ENCODE data around the gene MAP1S. TPM values are rescaled to one million over a fixed set of nuclear protein-coding genes. Genes with fewer than 3 reads are reported as not detected.
"Not testable (repeated sequence)": the region's sequence is repeated elsewhere in the genome, so short reads cannot be mapped to it uniquely, and the experiment has no call there.

Gene MAP1S
- total RNA-seq, 1 donor from 2014 or later: 71.4 TPM

DNA sequence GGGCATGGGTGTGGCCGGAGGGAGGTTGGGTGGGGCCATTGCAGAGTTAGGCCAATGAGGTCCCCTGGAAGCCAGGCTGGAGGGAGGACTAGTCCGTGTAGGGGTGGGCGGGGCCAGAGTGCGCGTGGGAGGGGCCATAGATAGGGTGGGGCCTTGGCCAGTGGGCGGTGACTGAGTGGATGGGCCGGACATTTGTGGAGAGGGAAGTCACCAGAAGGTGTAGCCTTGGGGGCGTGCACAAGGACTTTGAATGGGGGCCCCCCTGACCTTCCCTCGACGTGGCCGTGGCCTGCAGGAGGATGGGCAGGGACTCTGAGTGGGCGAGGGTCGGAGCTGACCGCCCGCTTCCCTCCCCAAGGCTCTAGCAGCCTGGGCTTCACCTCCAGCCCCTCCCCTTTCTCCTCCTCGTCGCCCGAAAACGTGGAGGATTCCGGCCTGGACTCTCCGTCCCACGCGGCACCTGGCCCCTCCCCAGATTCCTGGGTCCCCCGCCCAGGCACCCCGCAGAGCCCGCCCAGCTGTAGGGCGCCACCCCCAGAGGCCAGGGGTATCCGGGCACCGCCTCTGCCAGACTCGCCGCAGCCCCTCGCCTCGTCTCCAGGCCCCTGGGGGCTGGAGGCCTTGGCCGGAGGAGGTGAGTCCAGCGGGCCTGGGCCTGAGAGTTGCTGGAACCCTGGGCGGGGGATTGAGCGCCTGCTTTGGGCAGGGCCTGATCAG is 59.1 kb downstream of the MAP1S start:
- intact Hi-C loops (cut with DNase I): loop anchor here (10.0 kb wide), 1 partner anchor 74 kb away; no protein-coding TSS in a partner anchor
- no peak for TF ChIP-seq CTCF (IDR thresholded peaks at IDR 0.05)
- H3K27me3 ChIP-seq: peaks cover 14% of the 10 kb centered on the region
- ATAC-seq: peak; percentile 80
- no peak overlapping the region for H3K4me3 ChIP-seq
- DNase-seq: peak; percentile 90
- H3K4me1 ChIP-seq: peaks cover 5% of the 10 kb centered on the region
- no peaks in the 10 kb centered on the region for H3K36me3 ChIP-seq
- no peaks in the 10 kb centered on the region for H3K9me3 ChIP-seq
- no peak overlapping the region for H3K27ac ChIP-seq

DNA sequence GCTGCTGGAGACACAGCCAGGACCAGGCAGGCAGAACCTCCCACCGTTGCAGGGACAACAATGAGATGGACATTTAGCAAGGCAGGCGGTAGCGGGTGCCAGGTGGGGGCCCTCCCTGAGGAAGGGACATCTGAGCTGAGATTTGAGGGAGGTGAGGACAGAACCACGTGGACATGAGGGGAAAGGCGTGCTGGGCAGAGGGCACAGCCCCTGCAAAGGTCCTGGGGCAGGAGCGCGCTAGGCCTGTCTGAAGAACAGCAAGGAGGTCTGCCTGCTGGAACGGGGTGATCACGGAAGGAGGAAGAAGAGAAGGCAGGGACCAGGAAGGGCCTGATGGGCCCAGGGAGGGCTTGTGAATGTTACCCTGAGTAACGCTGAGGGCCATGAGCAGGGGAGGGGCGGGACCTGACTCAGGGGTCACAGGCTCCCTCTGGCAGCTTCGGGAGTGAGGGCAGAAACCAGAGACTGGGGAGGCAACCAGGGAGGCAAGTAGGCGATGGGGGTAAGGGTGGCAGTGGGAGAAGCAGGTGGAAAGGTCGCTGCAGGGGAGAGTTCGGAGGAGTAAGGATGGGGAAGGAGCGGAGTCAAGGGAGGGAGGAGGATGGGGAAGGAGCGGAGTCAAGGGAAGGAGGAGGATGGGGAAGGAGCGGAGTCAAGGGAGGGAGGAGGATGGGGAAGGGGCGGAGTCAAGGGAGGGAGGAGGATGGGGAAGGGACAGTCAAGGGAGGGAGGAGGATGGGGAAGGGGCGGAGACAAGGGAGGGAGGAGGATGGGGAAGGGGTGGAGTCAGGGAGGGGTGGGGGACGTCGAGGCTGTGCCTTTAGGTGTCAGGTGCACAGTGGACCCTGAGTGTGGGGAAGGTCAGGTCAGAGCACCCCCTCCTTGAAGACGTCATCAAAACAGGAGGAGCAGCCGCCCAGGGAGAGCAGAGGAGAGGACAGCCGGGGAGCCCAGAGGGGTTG is 60.0 kb downstream of the MAP1S start:
- H3K4me3 ChIP-seq: no peak overlapping the region
- no peak for DNase-seq
- TF ChIP-seq CTCF (IDR thresholded peaks at IDR 0.05): no peak
- no peaks in the 10 kb centered on the region for H3K9me3 ChIP-seq
- intact Hi-C loops (cut with DNase I): loop anchor here (10.0 kb wide), 1 partner anchor 74 kb away; no protein-coding TSS in a partner anchor
- H3K36me3 ChIP-seq: no peaks in the 10 kb centered on the region
- no peak overlapping the region for H3K27ac ChIP-seq
- ATAC-seq: peak; percentile 21
- peaks cover 5% of the 10 kb centered on the region for H3K4me1 ChIP-seq
- peaks cover 14% of the 10 kb centered on the region for H3K27me3 ChIP-seq

GRCh38 chr19:17780781-17781180 is 61.5 kb downstream of the MAP1S start:
- no peak for DNase-seq
- H3K4me1 ChIP-seq: peaks cover 5% of the 10 kb centered on the region
- peaks cover 14% of the 10 kb centered on the region for H3K27me3 ChIP-seq
- TF ChIP-seq CTCF (IDR thresholded peaks at IDR 0.05): no peak
- no peaks in the 10 kb centered on the region for H3K36me3 ChIP-seq
- H3K4me3 ChIP-seq: no peak overlapping the region
- intact Hi-C loops (cut with DNase I): no loop called here
- no peaks in the 10 kb centered on the region for H3K9me3 ChIP-seq
- no peak overlapping the region for H3K27ac ChIP-seq
- no peak for ATAC-seq

DNA sequence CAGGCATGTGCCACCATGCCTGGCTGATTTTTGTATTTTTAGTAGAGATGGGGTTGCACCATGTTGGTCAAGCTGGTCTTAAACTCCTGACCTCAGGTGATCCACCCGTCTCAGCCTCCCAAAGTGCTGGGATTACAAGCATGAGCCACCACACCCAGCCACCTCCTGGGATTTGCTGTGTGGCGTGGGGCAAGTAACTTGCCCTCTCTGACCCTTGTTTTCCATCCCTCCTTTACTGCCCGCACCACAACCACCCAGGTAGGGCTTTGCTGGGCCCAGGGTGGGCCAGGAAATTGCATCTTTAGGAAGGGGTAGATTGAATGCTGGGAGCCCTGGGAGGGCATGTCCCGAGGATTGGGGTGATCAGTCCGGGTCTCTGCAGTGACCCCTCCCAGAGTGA is 64.4 kb downstream of the MAP1S start:
- intact Hi-C loops (cut with DNase I); H3K4me3 ChIP-seq; H3K9me3 ChIP-seq; H3K4me1 ChIP-seq; DNase-seq; H3K27ac ChIP-seq; ATAC-seq; H3K36me3 ChIP-seq; H3K27me3 ChIP-seq: not testable (repeated sequence)

Other genes starting within 250 kb of the MAP1S start
- 27.8 TPM for gene SLC27A1, start 249.0 kb upstream of the MAP1S start, total RNA-seq
- gene PGLS, start 207.8 kb upstream of the MAP1S start, total RNA-seq: 78.0 TPM
- gene COLGALT1, start 163.8 kb upstream of the MAP1S start, total RNA-seq: 104 TPM
- gene UNC13A, start 31.1 kb upstream of the MAP1S start, total RNA-seq: 0.41 TPM
- gene FCHO1, start 32.0 kb downstream of the MAP1S start, total RNA-seq: 7.4 TPM
- 2.1 TPM for gene B3GNT3, start 75.7 kb downstream of the MAP1S start, total RNA-seq
- gene INSL3, start 102.0 kb downstream of the MAP1S start, total RNA-seq: not detected
- gene JAK3, start 128.5 kb downstream of the MAP1S start, total RNA-seq: 15.1 TPM
- 1,315 TPM for gene RPL18A, start 140.4 kb downstream of the MAP1S start, total RNA-seq
- not detected for gene SLC5A5, start 152.5 kb downstream of the MAP1S start, total RNA-seq
- 59.7 TPM for gene CCDC124, start 213.5 kb downstream of the MAP1S start, total RNA-seq
- not detected for gene KCNN1, start 247.6 kb downstream of the MAP1S start, total RNA-seq